Stimulated activated CD4-positive, alpha-beta T cell treated with anti-CD3 and anti-CD28 coated beads, TNF-alpha, amount 100 ng/mL, for 1 hour (primary cell): ENCODE results near the gene TUFT1.
"Not testable (repeated sequence)": the region's sequence is repeated elsewhere in the genome, so short reads cannot be mapped to it uniquely, and the experiment has no call there.

ENCODE experiments used
- DNase-seq, 3 donors: peaks; one replicate each; pipeline ENCODE4 v3.0.0-alpha.2; 2020; ENCODE audit warnings: low read depth in 3 of 3, low spot score in 1 of 3

The TUFT1 gene

GRCh38 chr1:151579436-151580225, 39.5 kb downstream of the TUFT1 start:
- DNase-seq, result no peak

DNA sequence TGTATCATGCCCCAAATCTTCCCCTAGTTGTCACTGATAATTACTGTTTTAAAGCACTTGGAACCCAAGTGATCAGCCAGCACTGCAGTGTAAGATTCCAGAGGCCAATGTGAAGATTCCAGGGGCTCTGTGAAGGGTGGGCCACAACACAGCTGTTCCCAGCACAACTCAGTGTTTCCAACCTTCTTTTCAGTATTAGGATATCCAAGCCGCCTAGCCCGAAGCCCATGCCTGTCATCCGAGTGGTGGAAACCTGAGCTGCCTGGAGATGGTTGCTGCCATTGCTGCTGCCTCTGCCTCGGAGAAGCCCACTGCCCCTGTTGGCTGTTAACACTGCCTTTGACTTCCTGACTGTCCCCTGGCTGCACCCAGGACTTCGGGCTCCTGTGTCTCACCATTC, 41.3 kb downstream of the TUFT1 start:
- DNase-seq, result no peak

DNA sequence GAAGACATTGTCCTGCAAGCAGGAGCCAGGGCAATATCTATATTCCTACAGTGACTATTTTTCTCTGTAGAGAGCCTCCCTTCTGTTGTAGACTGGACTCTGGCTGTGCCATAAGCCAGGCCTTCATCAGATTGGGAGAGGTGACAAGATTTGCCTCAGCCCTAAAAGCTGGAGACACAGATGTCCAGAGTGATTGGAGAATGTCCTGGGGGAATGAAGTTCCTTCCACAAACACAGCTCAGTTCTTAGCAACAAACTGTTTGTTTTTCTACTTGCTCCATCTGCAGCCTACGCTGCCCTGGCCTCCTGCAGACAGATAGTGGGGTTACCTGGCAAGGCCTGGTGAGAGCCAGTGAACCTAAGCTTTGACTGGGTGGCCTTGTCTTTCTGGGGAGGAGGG, 41.8 kb downstream of the TUFT1 start:
- DNase-seq, result no peak

DNA sequence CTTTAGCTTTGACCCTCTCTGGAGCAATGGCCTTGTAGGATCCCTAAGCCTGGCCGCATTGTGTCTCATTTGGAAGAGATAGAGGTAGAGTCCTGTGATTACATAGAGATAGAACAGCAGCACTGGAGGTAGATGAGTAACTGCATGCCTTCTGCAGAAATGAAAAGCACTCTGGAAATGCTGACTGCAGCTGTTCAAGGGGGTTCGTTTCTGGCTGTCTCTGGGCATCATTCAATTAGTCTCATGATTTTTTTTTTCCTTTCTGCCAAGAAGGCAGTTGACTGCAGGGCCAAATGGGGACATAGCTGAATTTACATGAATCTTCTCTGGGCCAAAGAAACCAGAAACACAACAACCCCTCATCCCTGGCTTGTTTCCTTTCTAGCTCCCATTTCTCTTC, 43.7 kb downstream of the TUFT1 start:
- no peak for DNase-seq

GRCh38 chr1:151584278-151584677, 44.2 kb downstream of the TUFT1 start:
- DNase-seq, result no peak

GRCh38 chr1:151584780-151585179, 44.7 kb downstream of the TUFT1 start:
- DNase-seq, result no peak

DNA sequence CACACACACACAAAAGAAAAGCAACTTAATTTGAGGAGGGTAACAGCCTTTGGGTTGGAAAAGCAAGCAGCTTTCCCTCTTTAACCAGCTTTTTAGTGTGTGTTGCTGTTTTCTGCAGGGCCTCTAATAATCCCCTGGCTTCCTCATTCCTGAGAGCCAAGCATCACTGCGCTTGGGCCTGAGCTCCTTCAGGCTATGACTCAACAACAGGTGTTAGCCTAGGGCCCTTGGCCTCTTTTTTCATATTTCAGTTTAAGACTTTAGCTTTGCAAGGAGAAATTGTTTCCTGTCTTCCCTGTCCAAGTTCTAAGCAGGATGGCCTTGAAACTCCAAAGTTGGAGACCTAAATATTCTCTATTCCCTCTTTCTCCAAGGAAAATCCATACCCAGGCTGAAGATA, 45.5 kb downstream of the TUFT1 start:
- no peak for DNase-seq

- no peak for DNase-seq
These were observed 50.9 kb downstream of the TUFT1 start for GRCh38 chr1:151590961-151591360.

DNA sequence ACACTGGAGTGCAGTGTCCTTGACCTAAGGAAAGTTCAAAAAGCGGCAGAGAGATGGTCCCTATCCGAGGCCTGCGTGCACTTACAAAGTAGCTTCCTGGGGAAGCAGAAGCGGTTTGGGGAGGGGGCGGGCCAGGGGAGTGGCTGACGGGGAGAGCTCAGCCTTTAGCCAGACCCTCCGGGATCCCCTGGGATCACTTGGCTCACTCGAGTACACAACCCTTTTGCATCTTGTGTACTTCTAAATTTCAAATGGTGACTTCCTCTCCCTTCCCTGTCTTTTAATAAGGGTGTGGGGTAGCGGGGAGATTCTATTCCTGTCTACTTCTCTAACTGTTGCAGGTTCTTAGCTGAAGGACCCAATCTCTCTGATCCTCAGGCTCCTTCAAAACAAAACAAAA, 53.6 kb downstream of the TUFT1 start:
- no peak for DNase-seq

DNA sequence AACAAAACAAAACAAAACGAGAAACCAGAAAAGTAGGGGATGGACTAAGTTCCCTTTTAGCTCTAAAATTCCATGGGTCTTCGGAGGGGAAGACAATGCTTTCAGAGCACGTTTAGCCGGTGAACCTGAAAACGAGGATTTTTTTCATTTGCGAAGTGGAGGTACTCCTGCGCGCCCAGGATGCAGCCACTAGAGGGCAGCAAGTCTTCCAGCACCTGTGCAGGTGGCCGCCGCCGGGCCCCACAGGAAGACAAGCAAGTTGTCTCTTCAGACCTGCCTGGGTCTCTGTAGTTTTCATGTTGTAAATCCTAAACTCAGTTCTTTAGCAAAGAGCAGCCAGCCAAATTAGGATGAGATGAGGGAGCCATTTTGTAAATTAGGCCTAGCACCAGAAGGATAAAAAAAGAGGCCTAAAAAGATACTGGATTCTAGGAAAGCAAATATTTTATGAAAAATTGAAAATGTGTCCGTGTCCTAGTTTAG, 54.1 kb downstream of the TUFT1 start:
- peak; percentile 62 to 72 (median 70) for DNase-seq

GRCh38 chr1:151596166-151596953, 56.3 kb downstream of the TUFT1 start:
- no peak for DNase-seq

DNA sequence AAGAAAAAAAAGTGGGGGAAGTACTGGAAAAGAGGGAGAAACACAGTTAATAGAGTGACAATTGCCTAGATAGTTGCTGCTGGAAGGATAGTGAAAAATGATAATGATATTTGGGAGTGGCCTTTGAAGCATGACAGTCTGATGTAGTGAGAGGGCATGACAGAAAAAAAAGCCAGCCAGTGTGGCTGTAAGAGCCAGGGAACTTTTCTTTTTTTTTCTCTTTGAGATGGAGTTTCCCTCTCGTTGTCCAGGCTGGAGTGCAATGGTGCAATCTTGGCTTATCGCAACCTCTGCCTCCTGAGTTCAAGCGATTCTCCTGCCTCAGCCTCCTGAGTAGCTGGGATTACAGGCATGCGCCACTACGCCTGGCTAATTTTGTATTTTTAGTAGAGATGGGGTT, 62.4 kb downstream of the TUFT1 start:
- DNase-seq, result not testable (repeated sequence)

DNA sequence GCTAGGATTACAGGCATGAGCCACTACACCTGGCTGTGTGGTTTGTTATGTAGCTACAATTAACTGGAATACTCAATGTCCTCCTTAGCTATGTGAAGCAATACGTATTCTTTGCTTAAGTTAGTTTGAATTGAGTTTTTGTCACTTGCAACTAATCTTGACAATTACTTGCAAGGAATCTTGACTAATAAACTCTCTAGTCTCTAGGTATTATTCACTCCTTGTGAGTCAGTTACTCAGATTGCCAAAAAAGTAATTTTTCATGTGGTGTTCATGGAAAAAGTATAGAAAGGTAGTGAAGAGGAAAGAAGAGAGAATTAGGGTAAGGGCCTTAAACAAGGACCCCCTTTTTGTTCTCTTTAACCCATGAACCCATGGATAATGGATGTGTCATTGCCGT, 64.2 kb downstream of the TUFT1 start:
- no peak for DNase-seq

- no peak for DNase-seq
These were observed 66.3 kb downstream of the TUFT1 start for GRCh38 chr1:151606384-151606783.

- DNase-seq, result no peak
These were observed 66.7 kb downstream of the TUFT1 start for GRCh38 chr1:151606857-151607256.

- no peak for DNase-seq
These were observed 70.0 kb downstream of the TUFT1 start for GRCh38 chr1:151610142-151610541.

- no peak for DNase-seq
These were observed 71.2 kb downstream of the TUFT1 start for GRCh38 chr1:151611288-151611790.

GRCh38 chr1:151611832-151612500, 71.9 kb downstream of the TUFT1 start, which contains the start of gene SNX27:
TSS of gene SNX27 (plus strand) at chr1:151612050. CDS start at chr1:151612202, 152 bp downstream.
- peak; percentile 70 to 73 (median 71) for DNase-seq

DNA sequence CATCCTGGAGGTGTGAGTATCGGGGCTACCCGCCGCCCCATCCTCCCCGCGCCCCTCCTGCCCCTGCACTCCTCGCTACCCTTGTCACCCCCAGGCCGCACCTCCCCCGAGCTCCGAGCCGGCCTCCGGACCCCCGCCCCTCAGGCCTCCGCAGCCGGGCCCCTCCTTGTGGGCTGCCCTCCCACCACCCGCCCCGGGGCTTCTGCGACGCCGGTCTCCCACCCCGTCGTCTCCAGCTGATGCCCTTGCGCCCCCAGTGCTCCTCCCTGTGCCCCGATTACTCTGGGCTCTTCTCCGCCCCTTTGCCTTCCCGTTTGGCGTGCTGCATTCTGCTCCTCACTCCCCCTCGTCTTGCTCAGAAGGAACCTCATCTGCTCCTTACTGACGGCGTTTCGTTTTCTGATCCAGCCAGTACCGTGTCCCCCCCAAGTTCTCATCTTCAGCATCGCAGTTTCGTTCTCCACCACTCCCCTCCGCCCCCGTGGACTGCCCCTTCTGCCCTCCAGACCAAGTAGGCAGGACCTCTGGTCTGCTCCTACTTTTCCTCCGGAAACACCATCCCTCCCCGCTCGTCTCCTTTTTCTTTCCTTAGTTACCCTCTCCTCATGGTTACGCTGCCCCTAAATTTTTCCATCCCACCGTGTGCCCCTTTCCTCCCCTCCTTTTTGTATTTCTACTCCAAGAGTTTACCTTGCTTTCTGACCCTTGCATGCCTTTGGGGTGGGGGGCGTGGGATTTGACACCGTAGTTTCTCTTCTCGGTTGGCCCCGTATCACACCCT, 72.6 kb downstream of the TUFT1 start:
- DNase-seq, result peak in 1 of 3 donors; percentile 12

DNA sequence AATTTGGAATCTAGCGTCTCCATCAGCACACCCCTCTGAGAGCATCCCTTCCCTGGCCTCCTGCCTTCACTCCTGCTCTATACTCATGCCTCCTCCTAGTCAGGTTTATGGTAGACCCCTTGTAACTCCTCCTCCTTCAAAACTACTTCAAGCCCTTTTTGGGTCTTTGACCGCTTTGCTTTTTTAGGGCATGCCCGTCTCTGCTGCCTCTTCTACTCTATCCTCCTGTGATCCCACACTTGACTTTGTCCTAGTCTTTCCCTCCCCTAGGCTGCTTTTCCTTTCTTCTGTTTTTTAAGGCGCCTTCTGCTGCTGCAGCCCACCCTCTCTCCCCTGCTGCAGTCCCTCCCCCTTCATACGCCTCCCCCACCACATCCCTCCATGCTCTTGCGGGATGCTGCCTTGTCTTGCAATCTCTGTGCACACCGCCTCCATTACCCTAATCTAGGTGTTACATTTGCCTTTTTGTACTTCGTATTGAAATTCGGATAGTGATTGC, 73.2 kb downstream of the TUFT1 start:
- DNase-seq, result no peak
